ENCODE results near the gene RNF103.

GRCh38 chr2:86603905-86604304 is 19.8 kb downstream of the RNF103 start:
- TF ChIP-seq TCF7L2 (IDR thresholded peaks at IDR 0.05; ENCODE audit: borderline replicate concordance, low read depth, low read length) (no peak), ZNF335 (tag by site-specific recombination; conservative IDR thresholded peaks at IDR 0.05) (no peak), SETDB1 (IDR thresholded peaks at IDR 0.05; ENCODE audit: insufficient read length, low read length) (no peak), ELK4 (IDR thresholded peaks at IDR 0.05; ENCODE audit: borderline replicate concordance, low read depth, low read length) (no peak), ZNF341 (tag by site-specific recombination; IDR thresholded peaks at IDR 0.05; ENCODE audit: low read depth) (no peak), ZNF302 (tag by site-specific recombination; IDR thresholded peaks at IDR 0.05; ENCODE audit: low read depth) (no peak), ZNF549 (tag by site-specific recombination; IDR thresholded peaks at IDR 0.05) (no peak), ZNF18 (tag by site-specific recombination; IDR thresholded peaks at IDR 0.05) (no peak), ZNF423 (tag by site-specific recombination; IDR thresholded peaks at IDR 0.05) (no peak), CTCF (tag by site-specific recombination; IDR thresholded peaks at IDR 0.05) (no peak), ZBTB11 (tag by site-specific recombination; conservative IDR thresholded peaks at IDR 0.05; ENCODE audit: low read depth) (no peak), HIC1 (tag by site-specific recombination; IDR thresholded peaks at IDR 0.05) (no peak)

All from HEK293 (cell line).